WERI-Rb-1 (cell line): ENCODE results near the gene CACNG8.

Source experiments
- DNase-seq: peaks from one replicate; pipeline ENCODE4 v3.0.0-alpha.2; 2020
- H3K27ac ChIP-seq: fragments of 250-450 bp; sonication (Bioruptor Pico); 2 replicates; pipeline ENCODE4 v1.5.1; 2020; ENCODE audit warnings: mild to moderate bottlenecking, moderate library complexity
- H3K27me3 ChIP-seq: fragments of 250-450 bp; sonication (Bioruptor Pico); 2 replicates; pipeline ENCODE4 v1.5.1; 2021; ENCODE audit warnings: mild to moderate bottlenecking, low read depth, moderate library complexity; ENCODE audit not compliant: insufficient read depth, severe bottlenecking
- H3K36me3 ChIP-seq: fragments of 250-450 bp; sonication (Bioruptor Pico); 2 replicates; pipeline ENCODE4 v1.5.1; 2020; ENCODE audit warnings: mild to moderate bottlenecking, moderate library complexity
- H3K4me3 ChIP-seq: 2 replicates; pipeline ENCODE4 v1.5.1; 2011; ENCODE audit warnings: low read depth, mild to moderate bottlenecking, control low read depth, low read length
- H3K9me3 ChIP-seq: fragments of 250-450 bp; sonication (Bioruptor Pico); 2 replicates; pipeline ENCODE4 v1.5.1; 2021; ENCODE audit warnings: mild to moderate bottlenecking, moderate library complexity; ENCODE audit not compliant: severe bottlenecking
- CTCF ChIP-seq: IDR thresholded peaks from 2 replicates; pipeline ENCODE4 v1.5.1; 2011; ENCODE audit warnings: low read depth, mild to moderate bottlenecking, control low read depth, inconsistent platforms, low read length

CACNG8 gene

DNA sequence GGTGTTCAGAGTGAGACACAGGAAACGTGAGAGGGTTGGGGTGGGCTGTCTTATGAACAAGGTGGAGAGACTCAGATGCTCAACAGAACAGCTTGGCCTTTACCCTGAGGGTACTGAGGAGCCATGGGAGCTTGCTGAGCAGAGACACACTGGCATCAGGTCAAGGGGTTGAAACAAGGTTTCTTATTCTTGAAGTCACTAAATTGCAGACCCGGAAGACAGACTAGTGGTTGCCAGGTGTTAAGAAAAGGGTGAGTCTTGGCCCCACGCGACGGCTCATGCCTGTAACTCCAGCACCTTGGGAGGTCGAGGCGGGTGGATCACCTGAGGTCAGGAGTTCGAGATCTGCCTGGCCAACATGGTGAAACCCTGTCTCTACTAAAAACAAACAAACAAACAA is 51.1 kb downstream of the CACNG8 start:
- Histone ChIP-seq H3K27me3 (no peaks in the 10 kb centered on the region), H3K36me3 (no peaks in the 10 kb centered on the region), H3K27ac (no peak overlapping the region), H3K9me3 (no peaks in the 10 kb centered on the region), H3K4me3 (no peak overlapping the region)
- no peak for TF ChIP-seq CTCF
- DNase-seq, result no peak

DNA sequence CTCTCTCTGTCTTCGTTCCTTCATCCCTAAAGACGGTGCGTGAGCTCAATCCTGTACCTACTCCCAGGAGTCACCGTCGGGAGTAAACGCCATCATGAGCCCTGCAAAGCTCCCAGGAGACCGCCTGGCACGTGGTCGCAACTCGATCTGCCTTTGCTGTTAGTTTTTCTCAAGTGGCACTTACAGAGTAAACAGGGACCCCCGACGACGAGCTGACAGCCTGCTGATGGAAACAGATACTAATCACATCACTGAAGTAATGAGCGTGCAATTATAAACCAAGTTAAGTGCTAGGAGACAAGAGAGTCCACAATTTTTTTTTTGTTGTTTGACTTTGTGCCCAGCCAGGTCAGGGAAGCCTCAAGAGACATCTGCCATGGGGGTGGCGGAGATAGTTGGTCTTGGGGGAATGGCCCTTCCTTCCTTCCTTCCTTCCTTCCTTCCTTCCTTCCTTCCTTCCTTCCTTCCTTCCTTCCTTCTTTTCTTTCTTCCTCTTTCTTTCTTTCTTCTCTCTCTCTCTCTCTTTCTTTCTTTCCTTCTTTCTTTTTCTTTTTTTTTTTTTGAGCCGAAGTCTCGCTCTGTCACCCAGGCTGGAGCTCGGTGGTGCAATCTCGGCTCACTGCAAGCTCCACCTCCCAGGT is 52.3 kb downstream of the CACNG8 start:
- Histone ChIP-seq H3K36me3 (no peaks in the 10 kb centered on the region), H3K27me3 (no peaks in the 10 kb centered on the region), H3K9me3 (no peaks in the 10 kb centered on the region), H3K4me3 (no peak overlapping the region), H3K27ac (no peak overlapping the region)
- no peak for DNase-seq
- TF ChIP-seq CTCF, result no peak

DNA sequence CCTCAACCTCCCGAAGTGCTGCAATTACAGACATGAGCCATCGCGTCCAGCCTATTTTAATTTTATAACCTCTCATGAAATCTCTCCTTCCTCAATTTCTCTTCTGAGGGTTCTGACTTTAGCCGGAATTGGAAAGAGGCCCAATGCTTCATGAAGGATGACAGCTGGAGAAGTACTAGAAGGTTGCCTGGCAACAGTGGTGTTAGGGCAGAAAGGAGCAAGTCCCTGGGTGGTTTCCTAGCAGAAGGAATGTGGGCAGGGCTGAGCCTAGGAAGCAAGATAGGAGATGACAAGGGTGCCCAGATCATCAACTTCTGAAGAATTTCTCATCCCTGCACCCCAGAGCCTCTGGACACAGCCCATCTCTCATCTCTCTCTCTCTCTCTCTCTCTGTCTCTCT is 54.5 kb downstream of the CACNG8 start:
- no peaks in the 10 kb centered on the region for H3K9me3 ChIP-seq
- H3K4me3 ChIP-seq, result no peak overlapping the region
- no peak for DNase-seq
- H3K36me3 ChIP-seq, result no peaks in the 10 kb centered on the region
- H3K27ac ChIP-seq, result no peak overlapping the region
- no peaks in the 10 kb centered on the region for H3K27me3 ChIP-seq
- no peak for TF ChIP-seq CTCF

GRCh38 chr19:54021363-54021762 is 58.6 kb downstream of the CACNG8 start:
- Histone ChIP-seq H3K27me3 (peaks cover 16% of the 10 kb centered on the region), H3K4me3 (no peak overlapping the region), H3K36me3 (no peaks in the 10 kb centered on the region), H3K9me3 (no peaks in the 10 kb centered on the region), H3K27ac (no peak overlapping the region)
- DNase-seq, result no peak
- no peak for TF ChIP-seq CTCF

DNA sequence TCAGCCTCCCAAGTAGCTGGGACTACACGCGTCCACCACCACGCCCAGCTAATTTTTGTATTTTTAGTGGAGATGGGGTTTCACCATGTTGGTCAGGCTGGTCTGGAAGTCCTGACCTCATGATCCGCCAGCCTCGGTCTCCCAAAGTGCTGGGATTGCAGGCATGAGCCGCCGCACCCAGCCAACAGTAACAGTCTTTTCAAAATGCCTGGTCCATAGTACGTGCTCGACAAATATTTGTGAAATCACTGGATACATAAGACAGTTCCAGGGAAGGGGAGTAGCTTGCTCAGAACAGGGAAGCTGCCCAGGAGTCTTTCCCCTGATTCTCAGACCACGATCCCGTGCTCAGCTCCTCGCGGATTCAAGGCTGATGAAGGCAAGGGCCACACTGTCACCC is 59.2 kb downstream of the CACNG8 start:
- no peak overlapping the region for H3K27ac ChIP-seq
- no peaks in the 10 kb centered on the region for H3K9me3 ChIP-seq
- TF ChIP-seq CTCF, result no peak
- no peak overlapping the region for H3K4me3 ChIP-seq
- H3K27me3 ChIP-seq, result peaks cover 22% of the 10 kb centered on the region
- no peaks in the 10 kb centered on the region for H3K36me3 ChIP-seq
- DNase-seq, result no peak

DNA sequence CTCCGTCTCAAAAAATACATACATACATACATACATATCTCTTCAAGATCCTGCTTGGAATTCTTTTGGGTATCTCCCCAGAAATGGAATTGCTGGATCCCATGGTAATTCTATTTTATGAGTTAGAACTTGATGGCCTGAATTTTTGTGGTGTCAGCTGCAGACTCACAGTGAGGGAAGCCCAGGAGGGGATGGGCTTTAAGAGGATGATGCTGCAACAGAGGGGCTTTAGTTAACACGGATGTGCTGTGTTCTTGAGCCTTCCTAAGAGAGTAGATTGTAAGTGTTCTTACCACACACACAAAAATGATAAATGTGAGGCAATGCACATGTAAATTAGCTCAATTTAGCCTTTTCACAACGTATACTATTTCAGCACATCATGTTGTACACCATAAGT is 60.5 kb downstream of the CACNG8 start:
- Histone ChIP-seq H3K36me3 (no peaks in the 10 kb centered on the region), H3K4me3 (no peak overlapping the region), H3K9me3 (no peaks in the 10 kb centered on the region), H3K27ac (no peak overlapping the region), H3K27me3 (peaks cover 27% of the 10 kb centered on the region)
- no peak for DNase-seq
- TF ChIP-seq CTCF, result no peak
